Activated CD4-positive, alpha-beta T cell treated with anti-CD3 and anti-CD28 coated beads, Interleukin-2, amount 50 U/mL, for 24 hours (primary cell): ENCODE data around the gene IGSF3.
A peak's percentile ranks its signal among the peaks of the same experiment; 100 is the strongest.

Experiments
- DNase-seq, 2 donors: peaks; one replicate each; pipeline ENCODE4 v3.0.0-alpha.2; 2020; ENCODE audit warnings: low read depth in 1 of 2, low spot score in 1 of 2

The IGSF3 gene

GRCh38 chr1:116561563-116561962 is 106.0 kb downstream of the IGSF3 start:
- no peak for DNase-seq

- DNase-seq = no peak
These were observed 106.6 kb downstream of the IGSF3 start for GRCh38 chr1:116560704-116561490.

DNA sequence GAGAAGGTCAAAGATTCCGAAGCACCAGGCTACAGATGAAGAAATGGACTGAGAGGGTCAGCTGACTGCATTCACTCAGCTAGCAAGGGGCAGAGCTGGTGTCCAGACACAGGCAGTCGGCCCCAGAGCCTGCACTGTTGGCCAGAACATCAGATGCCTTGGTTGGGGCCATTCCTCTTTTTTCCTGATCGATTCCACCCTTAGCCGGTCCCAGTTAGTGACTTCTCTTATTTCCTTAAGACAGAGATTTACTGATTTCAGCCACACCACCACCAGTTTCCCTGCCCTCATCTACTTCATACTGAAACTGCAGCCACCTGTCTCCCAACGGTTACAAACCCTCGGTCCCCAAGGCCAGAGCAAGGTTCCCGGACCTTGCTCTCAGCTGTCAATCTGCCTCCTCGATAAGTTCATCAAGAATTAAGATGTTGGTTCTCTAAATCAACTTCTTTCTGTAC is 108.2 kb downstream of the IGSF3 start:
- DNase-seq = no peak

GRCh38 chr1:116558571-116558970 is 109.0 kb downstream of the IGSF3 start:
- no peak for DNase-seq

DNA sequence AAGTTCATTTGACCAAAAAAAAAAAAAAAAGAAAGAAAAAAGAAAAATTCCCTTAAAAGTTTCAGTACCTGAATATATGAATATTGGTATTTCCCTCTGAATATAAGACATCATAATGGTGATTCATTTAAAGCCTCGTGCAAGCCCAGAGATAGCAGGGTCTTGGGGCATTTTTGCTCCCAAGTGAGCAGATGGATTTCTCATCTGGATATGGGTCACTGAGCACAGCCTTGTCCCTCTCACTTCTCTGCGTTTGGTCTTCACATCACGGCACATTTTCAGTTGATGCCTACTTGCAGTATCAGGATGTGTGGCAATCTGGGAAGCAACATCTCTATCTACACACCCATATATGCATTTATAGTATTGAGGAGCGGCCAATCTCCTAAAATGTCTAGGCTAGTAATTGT is 109.4 kb downstream of the IGSF3 start:
- DNase-seq = no peak

DNA sequence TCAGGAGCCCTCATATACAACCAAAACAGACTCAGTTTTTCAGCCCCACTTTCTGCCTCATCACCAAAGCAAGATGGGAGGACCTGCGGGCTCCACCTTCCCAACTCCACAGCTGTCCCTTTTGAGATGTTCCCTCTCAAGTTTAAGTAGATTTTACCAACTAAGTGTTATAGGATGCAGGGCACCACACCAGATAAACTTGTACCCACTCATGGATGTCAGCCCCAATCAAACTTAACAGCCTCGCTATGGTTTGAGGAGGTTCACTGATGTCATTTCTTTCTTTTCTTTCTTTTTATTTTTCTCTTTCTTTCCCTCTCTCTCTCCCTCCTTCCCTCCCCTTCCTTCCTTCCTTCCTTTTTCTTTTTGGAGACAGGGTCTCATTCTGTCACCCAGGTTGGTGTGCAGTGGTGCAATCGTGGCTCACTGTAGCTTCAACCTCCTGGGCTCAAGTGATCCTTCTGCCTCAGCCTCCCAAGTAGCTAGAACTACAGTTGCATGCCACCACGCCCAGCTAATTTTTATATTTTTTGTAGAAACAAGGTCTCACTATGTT is 110.1 kb downstream of the IGSF3 start:
- DNase-seq = no peak

DNA sequence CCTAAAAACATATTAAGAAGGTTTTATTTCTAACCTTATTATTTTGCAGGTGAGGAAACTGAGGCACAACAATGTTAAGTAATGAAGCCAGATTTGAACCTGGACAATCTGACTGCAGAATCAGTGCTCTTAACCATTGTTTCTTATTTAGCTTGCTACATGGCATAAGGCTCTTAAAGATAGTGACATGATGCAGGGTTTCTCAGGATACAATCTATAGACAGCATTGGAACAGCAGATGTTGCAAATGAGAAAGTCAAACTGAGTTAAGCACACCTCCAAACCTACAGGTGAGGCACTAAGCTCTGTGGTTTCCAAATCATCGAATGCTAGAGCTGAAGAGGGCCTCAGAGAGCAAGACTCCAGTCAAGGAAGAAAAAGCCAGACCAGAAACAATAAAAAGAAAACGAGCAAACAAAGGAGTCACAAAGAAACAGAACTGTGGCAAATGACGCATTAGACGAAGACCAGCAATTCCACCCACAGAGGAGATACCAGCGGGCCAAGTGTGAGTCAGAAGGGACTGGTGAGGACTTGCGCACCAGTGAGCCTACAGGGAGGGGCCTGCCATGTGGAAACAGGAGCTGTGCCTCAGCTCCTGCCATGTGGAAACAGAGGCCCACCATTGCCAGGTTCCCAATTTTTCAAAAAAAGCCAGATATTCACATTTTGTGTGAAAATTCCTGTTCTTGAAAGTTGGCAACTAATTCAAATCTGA is 111.1 kb downstream of the IGSF3 start:
- DNase-seq = peak in 1 of 2 donors; percentile 67

GRCh38 chr1:116554924-116555323 is 112.6 kb downstream of the IGSF3 start:
- no peak for DNase-seq

GRCh38 chr1:116553386-116554115 is 114.0 kb downstream of the IGSF3 start:
- DNase-seq = no peak

DNA sequence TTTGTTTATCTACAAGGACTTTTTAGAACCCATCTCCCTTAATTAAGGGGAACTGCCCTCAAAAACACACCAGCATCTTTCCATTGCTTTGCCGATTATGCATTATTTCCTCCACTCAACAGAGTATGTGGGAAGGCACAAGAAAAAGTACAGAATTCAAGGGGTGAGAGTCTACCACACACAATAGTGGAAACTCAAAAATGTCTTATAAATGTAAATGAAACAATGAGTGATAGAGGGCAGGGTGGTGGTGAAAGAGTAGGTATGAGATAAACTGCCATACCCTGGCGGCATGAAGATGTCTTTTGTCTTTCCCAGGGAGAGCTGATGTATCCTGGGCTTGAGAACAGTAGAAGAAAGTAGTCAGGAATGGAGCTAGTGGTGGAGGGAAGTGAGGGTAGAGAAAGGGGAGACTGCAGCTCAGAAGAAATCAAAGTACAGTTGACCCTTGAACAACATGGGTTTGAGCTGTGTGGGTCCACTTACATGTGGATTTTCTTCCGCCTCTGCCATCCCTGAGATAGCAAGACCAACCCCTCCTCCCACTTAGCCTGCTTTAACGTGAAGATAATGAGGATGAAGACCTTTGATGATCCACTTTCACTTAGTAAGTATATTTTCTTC is 121.1 kb downstream of the IGSF3 start:
- no peak for DNase-seq

GRCh38 chr1:116545359-116545705 is 122.2 kb downstream of the IGSF3 start:
- no peak for DNase-seq

GRCh38 chr1:116544588-116545358 is 122.8 kb downstream of the IGSF3 start:
- DNase-seq = no peak

GRCh38 chr1:116540088-116540487 is 127.4 kb downstream of the IGSF3 start:
- no peak for DNase-seq

DNA sequence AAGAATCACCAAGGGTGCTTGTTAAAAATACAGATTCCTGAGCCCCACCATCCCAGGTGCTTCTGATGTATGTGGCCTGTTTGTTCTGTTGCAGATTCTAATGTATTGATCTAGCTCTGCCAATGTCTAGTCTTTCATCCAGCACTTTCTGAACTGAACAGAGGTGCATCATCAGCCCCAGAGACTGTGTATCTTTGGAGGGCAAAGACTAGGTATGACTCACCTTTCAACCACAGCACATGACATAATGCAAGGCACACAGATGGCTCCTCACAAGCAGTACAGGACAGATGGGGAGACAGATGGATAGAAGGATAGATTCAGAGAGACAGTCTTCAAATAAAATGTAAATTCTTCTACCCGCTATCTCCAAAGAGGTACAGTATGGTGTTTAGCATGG is 129.0 kb downstream of the IGSF3 start:
- peak in 1 of 2 donors; percentile 51 for DNase-seq

GRCh38 chr1:116537898-116538297 is 129.6 kb downstream of the IGSF3 start:
- DNase-seq = no peak

DNA sequence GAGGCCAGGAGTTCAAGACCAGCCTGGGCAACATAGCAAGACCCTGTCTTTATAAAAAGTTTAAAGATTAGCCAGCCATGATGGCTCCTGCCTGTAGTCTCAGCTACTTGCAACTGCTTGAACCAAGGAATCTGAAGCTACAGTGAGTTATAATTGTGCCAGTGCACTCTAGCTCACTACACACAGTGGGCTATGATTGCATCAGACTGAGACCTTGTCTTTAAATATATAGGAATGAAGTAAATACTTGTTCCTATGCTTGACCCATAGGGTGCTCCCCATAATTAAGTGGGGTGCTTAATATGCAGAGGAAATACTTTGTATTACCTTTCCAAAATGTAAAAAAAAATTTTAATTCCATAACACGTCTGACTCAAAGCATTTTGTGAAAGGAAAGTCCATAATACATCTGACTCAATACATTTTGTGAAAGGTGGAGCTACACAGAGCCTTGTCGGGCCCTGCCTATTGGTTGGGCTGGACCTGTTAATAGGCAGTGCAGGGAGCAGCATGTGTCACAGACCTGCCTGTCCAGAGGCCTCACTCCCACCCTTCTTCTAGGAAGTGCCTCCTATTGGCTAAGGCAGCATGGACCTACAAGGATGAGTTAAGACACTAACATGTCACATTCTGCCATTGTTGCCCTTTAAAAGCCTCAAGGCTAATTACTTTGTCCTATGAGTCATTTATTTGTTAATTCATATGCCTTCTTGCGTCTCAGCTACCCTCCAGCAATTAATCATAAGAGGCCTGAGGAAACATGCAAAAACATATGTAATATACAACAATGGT is 130.3 kb downstream of the IGSF3 start:
- DNase-seq = no peak

- no peak for DNase-seq
These were observed 133.4 kb downstream of the IGSF3 start for GRCh38 chr1:116534014-116534739.

- no peak for DNase-seq
These were observed 134.1 kb downstream of the IGSF3 start for GRCh38 chr1:116533429-116533820.
